IMR-90 (cell line): ENCODE measurements around the gene CTNND2. TPM values are rescaled to one million over a fixed set of nuclear protein-coding genes. Genes with fewer than 3 reads are reported as not detected.

ENCODE experiments used
- ATAC-seq: fragments of 200-7000 bp; cut with Tn5 transposase; 2 replicates; pipeline ENCODE4 v1.9.1; 2020; ENCODE audit warnings: low read depth, mild to moderate bottlenecking, moderate library complexity
- BruUV-seq: library from RNA; stranded (reverse); fragments of 400-500 nt; replicated peaks from 2 replicates; lab custom pipeline; 2021; lab: Mats Ljungman, UMichigan
- CTCF ChIA-PET: fragments of 300-600 bp; formaldehyde crosslinking; extraction: SDS; loops from one replicate; lab custom pipeline; 2021; ENCODE audit warnings: antibody characterized with exemption; lab: Yijun Ruan, JAX
- POLR2A ChIA-PET: fragments of 300-600 bp; sonication (Branson Sonifier 250); formaldehyde crosslinking; loops from one replicate; lab custom pipeline; 2022; ENCODE audit warnings: antibody characterized with exemption; ENCODE audit not compliant: unreplicated experiment; lab: Charles Lee
- DNase-seq: peaks from one replicate; pipeline ENCODE4 v3.0.0; 2013
- H2AFZ ChIP-seq: replicated peaks from 2 replicates; pipeline ENCODE3; 2013; ENCODE audit warnings: low read length, mild to moderate bottlenecking; ENCODE audit not compliant: poor library complexity
- H2AK5ac ChIP-seq: 2 replicates; pipeline ENCODE4 v1.6.1; 2013; ENCODE audit warnings: low read depth, low read length, inconsistent platforms
- H2AK9ac ChIP-seq: replicated peaks from 2 replicates; pipeline ENCODE3; 2013; ENCODE audit warnings: mild to moderate bottlenecking, low read depth, low read length, moderate library complexity; ENCODE audit not compliant: poor library complexity
- H2BK120ac ChIP-seq: 2 replicates; pipeline ENCODE4 v1.6.1; 2013; ENCODE audit warnings: low read depth, low read length, inconsistent platforms
- H2BK15ac ChIP-seq: 3 replicates; pipeline ENCODE4 v1.6.1; 2013; ENCODE audit warnings: low read depth, low read length, inconsistent platforms
- H2BK20ac ChIP-seq: 2 replicates; pipeline ENCODE4 v1.6.1; 2013; ENCODE audit warnings: low read depth, mild to moderate bottlenecking, inconsistent platforms, low read length, moderate library complexity
- H2BK5ac ChIP-seq: 2 replicates; pipeline ENCODE4 v1.6.1; 2013; ENCODE audit warnings: mild to moderate bottlenecking, low read depth, low read length, inconsistent platforms; ENCODE audit not compliant: poor library complexity, severe bottlenecking
- H3K14ac ChIP-seq: replicated peaks from 2 replicates; pipeline ENCODE4 v1.6.1; 2013; ENCODE audit warnings: low read depth, low read length, inconsistent platforms
- H3K18ac ChIP-seq: 2 replicates; pipeline ENCODE4 v1.6.1; 2013; ENCODE audit warnings: low read depth, low read length, control low read depth
- H3K23ac ChIP-seq: 2 replicates; pipeline ENCODE4 v1.6.1; 2013; ENCODE audit warnings: low read depth, low read length, inconsistent platforms
- H3K27ac ChIP-seq: 2 replicates; pipeline ENCODE4 v1.5.1; 2013; ENCODE audit warnings: mild to moderate bottlenecking, control low read depth, low read length; ENCODE audit not compliant: insufficient read depth
- H3K27me3 ChIP-seq: 2 replicates; pipeline ENCODE4 v1.6.1; 2013; ENCODE audit warnings: low read length; ENCODE audit not compliant: control insufficient read depth, insufficient read depth
- H3K36me3 ChIP-seq: 2 replicates; pipeline ENCODE4 v1.6.1; 2013; ENCODE audit warnings: low read length, mixed read lengths; ENCODE audit not compliant: control insufficient read depth, insufficient read depth
- H3K4ac ChIP-seq: 2 replicates; pipeline ENCODE4 v1.6.1; 2013; ENCODE audit warnings: low read depth, low read length, inconsistent platforms
- H3K4me1 ChIP-seq: 2 replicates; pipeline ENCODE4 v1.6.1; 2013; ENCODE audit warnings: low read length, mixed read lengths; ENCODE audit not compliant: control insufficient read depth, insufficient read depth
- H3K4me2 ChIP-seq: 2 replicates; pipeline ENCODE4 v1.6.1; 2013; ENCODE audit warnings: low read depth, mild to moderate bottlenecking, control low read depth, low read length, moderate library complexity
- H3K4me3 ChIP-seq: 2 replicates; pipeline ENCODE4 v1.5.1; 2013; ENCODE audit warnings: low read depth, mild to moderate bottlenecking, control low read depth, low read length, moderate library complexity; ENCODE audit not compliant: insufficient read depth
- H3K56ac ChIP-seq: 2 replicates; pipeline ENCODE4 v1.6.1; 2013; ENCODE audit warnings: low read length, inconsistent platforms; ENCODE audit not compliant: insufficient read depth; ENCODE audit errors: extremely low read depth
- H3K79me1 ChIP-seq, 2 experiments: 2 replicates each; pipeline ENCODE4 v1.6.1; 2013; ENCODE audit warnings: low read length in 2 of 2, inconsistent platforms in 1 of 2, low read depth in 1 of 2
- H3K9ac ChIP-seq: 2 replicates; pipeline ENCODE4 v1.6.1; 2013; ENCODE audit warnings: low read depth, low read length, control low read depth
- H3K9me1 ChIP-seq: 2 replicates; pipeline ENCODE4 v1.6.1; 2013; ENCODE audit warnings: low read length, inconsistent platforms; ENCODE audit not compliant: insufficient read depth
- H3K9me3 ChIP-seq: 2 replicates; pipeline ENCODE4 v1.6.1; 2013; ENCODE audit warnings: low read length; ENCODE audit not compliant: control insufficient read depth, insufficient read depth
- H4K20me1 ChIP-seq: 2 replicates; pipeline ENCODE4 v1.6.1; 2013; ENCODE audit warnings: low read length, inconsistent platforms; ENCODE audit not compliant: insufficient read depth
- H4K5ac ChIP-seq: 2 replicates; pipeline ENCODE4 v1.6.1; 2013; ENCODE audit warnings: mild to moderate bottlenecking, low read depth, low read length, control low read depth
- H4K8ac ChIP-seq, 2 experiments: 2 replicates each; pipeline ENCODE4 v1.6.1; 2013; ENCODE audit warnings: low read depth in 2 of 2, low read length in 2 of 2, control low read depth in 1 of 2, inconsistent platforms in 1 of 2
- H4K91ac ChIP-seq: 2 replicates; pipeline ENCODE4 v1.6.1; 2013; ENCODE audit warnings: low read depth, low read length, inconsistent platforms; ENCODE audit not compliant: insufficient read depth
- BHLHE40 ChIP-seq: fragments of 150-350 bp; IDR thresholded peaks from 2 replicates; pipeline ENCODE4 v1.6.1; 2016; ENCODE audit warnings: mild to moderate bottlenecking, low read depth, low read length
- CEBPB ChIP-seq: IDR thresholded peaks from 2 replicates; pipeline ENCODE4 v1.6.1; 2012; ENCODE audit warnings: low read depth, low read length, improper control_type of control experiment
- CHD1 ChIP-seq: IDR thresholded peaks from 2 replicates; pipeline ENCODE4 v1.6.1; 2012; ENCODE audit warnings: low read depth, low read length, improper control_type of control experiment
- CTCF ChIP-seq: conservative IDR thresholded peaks from 2 replicates; pipeline ENCODE4 v1.5.1; 2012; ENCODE audit warnings: mild to moderate bottlenecking, low read depth, low read length, improper control_type of control experiment
- ELK1 ChIP-seq: fragments of 150-350 bp; IDR thresholded peaks from 2 replicates; pipeline ENCODE4 v1.6.1; 2016; ENCODE audit warnings: low read depth, mild to moderate bottlenecking, low read length, moderate library complexity, borderline replicate concordance
- FOS ChIP-seq: fragments of 150-350 bp; IDR thresholded peaks from 2 replicates; pipeline ENCODE4 v1.6.1; 2016; ENCODE audit warnings: low read depth, low read length
- MAZ ChIP-seq: IDR thresholded peaks from 2 replicates; pipeline ENCODE4 v1.6.1; 2012; ENCODE audit warnings: low read depth, mild to moderate bottlenecking, low read length, improper control_type of control experiment, moderate library complexity, borderline replicate concordance
- NFE2L2 ChIP-seq: fragments of 150-350 bp; IDR thresholded peaks from 2 replicates; pipeline ENCODE4 v1.6.1; 2016; ENCODE audit warnings: low read depth, mild to moderate bottlenecking, low read length
- RAD21 ChIP-seq: IDR thresholded peaks from 2 replicates; pipeline ENCODE4 v1.6.1; 2012; ENCODE audit warnings: low read length, improper control_type of control experiment
- RFX5 ChIP-seq: IDR thresholded peaks from 2 replicates; pipeline ENCODE4 v1.8.0; 2012; ENCODE audit warnings: low read depth, mild to moderate bottlenecking, low read length, moderate library complexity
- USF2 ChIP-seq: fragments of 150-350 bp; IDR thresholded peaks from 2 replicates; pipeline ENCODE4 v1.6.1; 2017; ENCODE audit warnings: mild to moderate bottlenecking, antibody characterized with exemption, low read length, low read depth
- WGBS, 2 experiments: methylation state at CpG; one replicate each; pipeline versions ENCODE4 v1.1.5 to v1.1.7; 2013; ENCODE audit warnings: missing lambda C conversion rate in 2 of 2; ENCODE audit not compliant: insufficient read length in 1 of 2; ENCODE audit errors: extremely low coverage in 2 of 2; 5-methylcytosine and 5-hydroxymethylcytosine counted together
- dilution Hi-C: fragments of 300-500 bp; cut with HindIII; formaldehyde crosslinking; loops from one replicate; pipeline ENCODE4 v1.14.3; 2018; ENCODE audit warnings: low sequenced_read_pairs; ENCODE audit not compliant: unreplicated experiment
- in situ Hi-C: fragments of 300-500 bp; cut with MboI; formaldehyde crosslinking; loops from 3 replicates; pipeline ENCODE4 v1.14.3; 2019; ENCODE audit warnings: low sequenced_read_pairs, inconsistent platforms, mixed read lengths
- intact Hi-C: fragments of 100-400 bp; cut with micrococcal nuclease; formaldehyde crosslinking; loops from 2 replicates; pipeline ENCODE4 v1.10.0; 2022
- polyA plus RNA-seq, 3 experiments: library from polyadenylated mRNA; depleted of rRNA; stranded (reverse); fragments of >200 nt; gene quantifications; 2 replicates each; pipeline ENCODE4 v1.2.3, GENCODE V29; 2012; ENCODE audit warnings: low replicate concordance in 1 of 3
- total RNA-seq: library from RNA; depleted of rRNA; stranded (reverse); fragments of >200 nt; gene quantifications from 2 replicates; pipeline ENCODE4 v1.2.3, GENCODE V29; 2012

The CTNND2 gene
- total and polyA plus RNA-seq, 2 of the 4 experiments (the other 2 are of a cell fraction) = not detected

- 70% methylated on average over 2 of the region's 7 CpGs; no CpG with 5 or more reads in 1 of the 2 experiments for WGBS, 2 experiments
- CTCF ChIA-PET = no interaction called here
- BruUV-seq = no TSS peak
Observed at GRCh38 chr5:11857391-11857790, 46.9 kb downstream of the CTNND2 start.

More at GRCh38 chr5:11857391-11857790, 46.9 kb downstream of the CTNND2 start:
- peaks cover 11% of the 10 kb centered on the region for H3K9me3 ChIP-seq
- no peaks in the 10 kb centered on the region for H4K20me1 ChIP-seq
- no peak overlapping the region for H3K9ac ChIP-seq
- H2BK120ac ChIP-seq = no peak overlapping the region
- H3K56ac ChIP-seq = no peak overlapping the region
- H2AFZ ChIP-seq = no peak overlapping the region
- no peak overlapping the region for H2AK9ac ChIP-seq
- H3K4me3 ChIP-seq = no peak overlapping the region
- H4K5ac ChIP-seq = no peak overlapping the region
- H3K79me1 ChIP-seq = no peaks in the 10 kb centered on the region
- no peak overlapping the region for H3K27ac ChIP-seq
- TF ChIP-seq RAD21 = no peak
- TF ChIP-seq RFX5 = no peak
- TF ChIP-seq CTCF = no peak
- TF ChIP-seq NFE2L2 = no peak
- TF ChIP-seq CHD1 = no peak
- TF ChIP-seq BHLHE40 = no peak
- TF ChIP-seq FOS = no peak
- TF ChIP-seq MAZ = no peak
- no peak for TF ChIP-seq USF2
- no peak for TF ChIP-seq ELK1
- no peak for TF ChIP-seq CEBPB
- no peak overlapping the region for H2AK5ac ChIP-seq
- DNase-seq (no peak), ATAC-seq (no peak)
- H2BK5ac ChIP-seq = no peak overlapping the region
- H3K14ac ChIP-seq = no peak overlapping the region
- H3K9me1 ChIP-seq = no peaks in the 10 kb centered on the region
- dilution Hi-C loops = no loop called here
- no peak overlapping the region for H2BK20ac ChIP-seq
- no peak overlapping the region for H2BK15ac ChIP-seq
- H3K4me2 ChIP-seq = no peak overlapping the region
- in situ Hi-C loops = no loop called here
- H4K91ac ChIP-seq = no peak overlapping the region
- H3K23ac ChIP-seq = no peak overlapping the region
- intact Hi-C loops = no loop called here
- no peaks in the 10 kb centered on the region for H3K36me3 ChIP-seq
- POLR2A ChIA-PET = no interaction called here
- H3K27me3 ChIP-seq = no peaks in the 10 kb centered on the region
- no peaks in the 10 kb centered on the region for H3K4me1 ChIP-seq
- no peak overlapping the region for H3K4ac ChIP-seq
- H3K18ac ChIP-seq = no peak overlapping the region
- no peak overlapping the region for H4K8ac ChIP-seq
